ENCODE data around the gene FITM1.

Gene FITM1

GRCh38 chr14:24113801-24114531 is 16.5 kb upstream of the FITM1 start:
- Histone ChIP-seq H3K4me2 (ENCODE audit: low read length) (peak overlapping the region; percentile 93), H3K4me3 (ENCODE audit: low read length) (peak overlapping the region; percentile 76), H3K9ac (ENCODE audit: low read depth, low read length) (peak overlapping the region; percentile 91), H3K36me3 (ENCODE audit: insufficient read depth, low read length) (peaks cover 5% of the 10 kb centered on the region), H3K9me3 (replicated peaks; ENCODE audit: low read length) (no peaks in the 10 kb centered on the region), H3K27me3 (ENCODE audit: control insufficient read depth, insufficient read depth, low read length) (no peaks in the 10 kb centered on the region), H3K4me1 (ENCODE audit: control insufficient read depth, insufficient read depth, low read length) (peaks cover 11% of the 10 kb centered on the region)

- Histone ChIP-seq H3K9me3 (replicated peaks; ENCODE audit: low read length) (no peaks in the 10 kb centered on the region), H3K27me3 (ENCODE audit: control insufficient read depth, insufficient read depth, low read length) (no peaks in the 10 kb centered on the region), H3K9ac (ENCODE audit: low read depth, low read length) (peak within 1 kb of the TSS; percentile 91), H3K4me2 (ENCODE audit: low read length) (peak within 1 kb of the TSS; percentile 93), H3K4me3 (ENCODE audit: low read length) (peak within 1 kb of the TSS; percentile 76), H3K4me1 (ENCODE audit: control insufficient read depth, insufficient read depth, low read length) (peaks cover 11% of the 10 kb centered on the region), H3K36me3 (ENCODE audit: insufficient read depth, low read length) (peaks cover 14% of the 10 kb centered on the region)
Observed at GRCh38 chr14:24114532-24115421, 15.7 kb upstream of the FITM1 start, which contains the start of the genes DCAF11 and NRL. DCAF11 (plus strand) TSS chr14:24114777; CDS start chr14:24115595, 818 bp downstream. NRL (minus strand) TSS chr14:24114949; CDS start chr14:24082848, 32,101 bp downstream.

GRCh38 chr14:24115422-24116127 is 14.9 kb upstream of the FITM1 start:
- Histone ChIP-seq H3K27me3 (ENCODE audit: control insufficient read depth, insufficient read depth, low read length) (no peaks in the 10 kb centered on the region), H3K9ac (ENCODE audit: low read depth, low read length) (peak overlapping the region; percentile 91), H3K4me3 (ENCODE audit: low read length) (peak overlapping the region; percentile 76), H3K4me2 (ENCODE audit: low read length) (peak overlapping the region; percentile 90), H3K4me1 (ENCODE audit: control insufficient read depth, insufficient read depth, low read length) (peaks cover 11% of the 10 kb centered on the region), H3K36me3 (ENCODE audit: insufficient read depth, low read length) (peaks cover 17% of the 10 kb centered on the region), H3K9me3 (replicated peaks; ENCODE audit: low read length) (no peaks in the 10 kb centered on the region)

- Histone ChIP-seq H3K4me3 (ENCODE audit: low read length) (peak overlapping the region; percentile 76), H3K27me3 (ENCODE audit: control insufficient read depth, insufficient read depth, low read length) (no peaks in the 10 kb centered on the region), H3K9ac (ENCODE audit: low read depth, low read length) (no peak overlapping the region)
Observed at GRCh38 chr14:24116128-24116814, 14.2 kb upstream of the FITM1 start.

GRCh38 chr14:24117179-24117578 is 13.3 kb upstream of the FITM1 start:
- H3K36me3 ChIP-seq (ENCODE audit: insufficient read depth, low read length): peaks cover 31% of the 10 kb centered on the region
- no peak overlapping the region for H3K4me2 ChIP-seq (ENCODE audit: low read length)
- H3K9ac ChIP-seq (ENCODE audit: low read depth, low read length): no peak overlapping the region
- no peaks in the 10 kb centered on the region for H3K9me3 ChIP-seq (replicated peaks; ENCODE audit: low read length)
- H3K27me3 ChIP-seq (ENCODE audit: control insufficient read depth, insufficient read depth, low read length): no peaks in the 10 kb centered on the region
- peaks cover 11% of the 10 kb centered on the region for H3K4me1 ChIP-seq (ENCODE audit: control insufficient read depth, insufficient read depth, low read length)
- no peak overlapping the region for H3K4me3 ChIP-seq (ENCODE audit: low read length)

More at GRCh38 chr14:24116128-24116814, 14.2 kb upstream of the FITM1 start:
- no peaks in the 10 kb centered on the region for H3K9me3 ChIP-seq (replicated peaks; ENCODE audit: low read length)
- peaks cover 24% of the 10 kb centered on the region for H3K36me3 ChIP-seq (ENCODE audit: insufficient read depth, low read length)
- H3K4me1 ChIP-seq (ENCODE audit: control insufficient read depth, insufficient read depth, low read length): peaks cover 11% of the 10 kb centered on the region
- H3K4me2 ChIP-seq (ENCODE audit: low read length): peak overlapping the region; percentile 90

- no peaks in the 10 kb centered on the region for H3K27me3 ChIP-seq (ENCODE audit: control insufficient read depth, insufficient read depth, low read length)
- no peak overlapping the region for H3K9ac ChIP-seq (ENCODE audit: low read depth, low read length)
- H3K36me3 ChIP-seq (ENCODE audit: insufficient read depth, low read length): peaks cover 31% of the 10 kb centered on the region
- no peaks in the 10 kb centered on the region for H3K9me3 ChIP-seq (replicated peaks; ENCODE audit: low read length)
- no peak overlapping the region for H3K4me3 ChIP-seq (ENCODE audit: low read length)
- no peak overlapping the region for H3K4me2 ChIP-seq (ENCODE audit: low read length)
- peaks cover 6% of the 10 kb centered on the region for H3K4me1 ChIP-seq (ENCODE audit: control insufficient read depth, insufficient read depth, low read length)
Observed at GRCh38 chr14:24119691-24120090, 10.8 kb upstream of the FITM1 start.

GRCh38 chr14:24121210-24121609 is 9.2 kb upstream of the FITM1 start:
- H3K4me1 ChIP-seq (ENCODE audit: control insufficient read depth, insufficient read depth, low read length): no peaks in the 10 kb centered on the region
- no peak overlapping the region for H3K9ac ChIP-seq (ENCODE audit: low read depth, low read length)
- H3K4me3 ChIP-seq (ENCODE audit: low read length): no peak overlapping the region
- H3K27me3 ChIP-seq (ENCODE audit: control insufficient read depth, insufficient read depth, low read length): no peaks in the 10 kb centered on the region
- H3K4me2 ChIP-seq (ENCODE audit: low read length): no peak overlapping the region
- peaks cover 31% of the 10 kb centered on the region for H3K36me3 ChIP-seq (ENCODE audit: insufficient read depth, low read length)
- H3K9me3 ChIP-seq (replicated peaks; ENCODE audit: low read length): no peaks in the 10 kb centered on the region

- Histone ChIP-seq H3K4me2 (ENCODE audit: low read length) (no peak overlapping the region), H3K9ac (ENCODE audit: low read depth, low read length) (no peak overlapping the region), H3K27me3 (ENCODE audit: control insufficient read depth, insufficient read depth, low read length) (no peaks in the 10 kb centered on the region), H3K36me3 (ENCODE audit: insufficient read depth, low read length) (peaks cover 31% of the 10 kb centered on the region), H3K4me3 (ENCODE audit: low read length) (no peak overlapping the region), H3K4me1 (ENCODE audit: control insufficient read depth, insufficient read depth, low read length) (no peaks in the 10 kb centered on the region), H3K9me3 (replicated peaks; ENCODE audit: low read length) (no peaks in the 10 kb centered on the region)
Observed at GRCh38 chr14:24122416-24122815, 8.0 kb upstream of the FITM1 start.

GRCh38 chr14:24122898-24123297 is 7.6 kb upstream of the FITM1 start:
- Histone ChIP-seq H3K4me3 (ENCODE audit: low read length) (no peak overlapping the region), H3K4me2 (ENCODE audit: low read length) (no peak overlapping the region), H3K9me3 (replicated peaks; ENCODE audit: low read length) (no peaks in the 10 kb centered on the region), H3K36me3 (ENCODE audit: insufficient read depth, low read length) (peaks cover 31% of the 10 kb centered on the region), H3K4me1 (ENCODE audit: control insufficient read depth, insufficient read depth, low read length) (no peaks in the 10 kb centered on the region), H3K27me3 (ENCODE audit: control insufficient read depth, insufficient read depth, low read length) (no peaks in the 10 kb centered on the region), H3K9ac (ENCODE audit: low read depth, low read length) (no peak overlapping the region)

GRCh38 chr14:24123424-24124417 is 6.7 kb upstream of the FITM1 start:
- H3K9ac ChIP-seq (ENCODE audit: low read depth, low read length): no peak overlapping the region
- H3K36me3 ChIP-seq (ENCODE audit: insufficient read depth, low read length): peaks cover 28% of the 10 kb centered on the region
- H3K4me1 ChIP-seq (ENCODE audit: control insufficient read depth, insufficient read depth, low read length): no peaks in the 10 kb centered on the region
- no peak overlapping the region for H3K4me3 ChIP-seq (ENCODE audit: low read length)
- no peak overlapping the region for H3K4me2 ChIP-seq (ENCODE audit: low read length)
- H3K27me3 ChIP-seq (ENCODE audit: control insufficient read depth, insufficient read depth, low read length): no peaks in the 10 kb centered on the region
- no peaks in the 10 kb centered on the region for H3K9me3 ChIP-seq (replicated peaks; ENCODE audit: low read length)

Data from skeletal muscle satellite cell (primary cell).